HG03045 (cell line): ENCODE data around the gene PIGBOS1.

Experiments used
- ATAC-seq: cut with Tn5 transposase; IDR thresholded peaks from one replicate; pipeline ENCODE4 v1.9.1; 2021; ENCODE audit warnings: mild to moderate bottlenecking, moderate library complexity; ENCODE audit not compliant: unreplicated experiment

The PIGBOS1 gene

GRCh38 chr15:55268176-55268695, 50.7 kb downstream of the PIGBOS1 start:
- ATAC-seq = no peak

GRCh38 chr15:55267401-55268175, 51.3 kb downstream of the PIGBOS1 start:
- peak; percentile 81 for ATAC-seq
